Liver (tissue), 3 donors: Measurements from ENCODE around the gene MIR17HG.

Experiments
- EGR1 ChIP-seq, 2 donors: IDR thresholded peaks; 2 replicates each; pipeline ENCODE4 v1.6.1; 2016 to 2018; ENCODE audit warnings: antibody characterized with exemption in 2 of 2, low read depth in 2 of 2
- FOXA1 ChIP-seq: IDR thresholded peaks from 2 replicates; pipeline ENCODE4 v1.6.1; 2016; ENCODE audit warnings: antibody characterized with exemption
- GABPA ChIP-seq, 2 donors: IDR thresholded peaks in 1 of 2; conservative IDR thresholded peaks in 1 of 2; 2 replicates each; pipeline ENCODE4 v1.6.1; 2016; ENCODE audit warnings: antibody characterized with exemption in 2 of 2, mild to moderate bottlenecking in 1 of 2, moderate library complexity in 1 of 2
- JUND ChIP-seq, 2 donors: IDR thresholded peaks; 2 replicates each; pipeline ENCODE4 v1.6.1; 2016; ENCODE audit warnings: antibody characterized with exemption in 2 of 2
- RAD21 ChIP-seq, 2 donors: IDR thresholded peaks; 2 replicates each; pipeline ENCODE4 v1.6.1; 2016; ENCODE audit warnings: antibody characterized with exemption in 2 of 2, mild to moderate bottlenecking in 2 of 2
- RXRA ChIP-seq, 2 donors: IDR thresholded peaks; 2 replicates each; pipeline ENCODE4 v1.6.1; 2017 to 2018; ENCODE audit warnings: antibody characterized with exemption in 2 of 2, mild to moderate bottlenecking in 1 of 2
- SP1 ChIP-seq: IDR thresholded peaks from 2 replicates; pipeline ENCODE4 v1.6.1; 2018; ENCODE audit warnings: antibody characterized with exemption, mild to moderate bottlenecking
- TAF1 ChIP-seq: conservative IDR thresholded peaks from 2 replicates; pipeline ENCODE4 v1.6.1; 2016; ENCODE audit warnings: antibody characterized with exemption, mild to moderate bottlenecking
- YY1 ChIP-seq: IDR thresholded peaks from 2 replicates; pipeline ENCODE4 v1.6.1; 2016; ENCODE audit warnings: antibody characterized with exemption, mild to moderate bottlenecking
- TF ChIP-seq, protein P1 (sequence below): IDR thresholded peaks from 2 replicates; pipeline ENCODE4 v1.6.1; 2016; ENCODE audit warnings: antibody characterized with exemption, mild to moderate bottlenecking
- TF ChIP-seq, protein P2 (sequence below): fragments of 150-350 bp; IDR thresholded peaks from 2 replicates; pipeline ENCODE4 v1.5.1; 2017; ENCODE audit warnings: improper control_type of control experiment, low read depth, low read length; ENCODE audit not compliant: missing input control
- TF ChIP-seq, protein P3 (sequence below): IDR thresholded peaks from 2 replicates; pipeline ENCODE4 v1.6.1; 2016; ENCODE audit warnings: antibody characterized with exemption
- TF ChIP-seq, protein P4 (sequence below): IDR thresholded peaks from 2 replicates; pipeline ENCODE4 v1.6.1; 2016; ENCODE audit warnings: antibody characterized with exemption
- TF ChIP-seq, protein P5 (sequence below): IDR thresholded peaks from 2 replicates; pipeline ENCODE4 v1.6.1; 2016; ENCODE audit warnings: antibody characterized with exemption
- donor health status: healthy.
- donor health status: healthy.

DNA sequence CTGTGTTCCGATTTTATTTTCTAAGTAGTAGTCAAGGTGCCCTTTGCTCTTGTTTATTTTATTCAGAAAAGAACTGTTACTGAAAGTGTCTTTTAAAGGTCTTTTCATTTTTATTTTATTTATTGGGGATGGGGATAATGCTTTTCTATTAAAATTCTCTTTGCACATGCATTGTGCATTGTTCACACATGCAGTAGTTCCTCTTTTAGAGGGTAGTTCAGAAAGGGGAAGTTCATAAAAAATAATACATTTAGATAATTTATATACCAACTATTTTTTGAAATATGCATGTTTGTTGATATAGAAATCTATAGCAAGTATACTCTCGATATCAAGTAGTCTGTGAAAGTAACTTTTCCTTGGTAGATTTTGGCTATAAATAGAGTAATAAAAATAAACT, 54.4 kb downstream of the MIR17HG start:
- TF ChIP-seq, protein P1, sequence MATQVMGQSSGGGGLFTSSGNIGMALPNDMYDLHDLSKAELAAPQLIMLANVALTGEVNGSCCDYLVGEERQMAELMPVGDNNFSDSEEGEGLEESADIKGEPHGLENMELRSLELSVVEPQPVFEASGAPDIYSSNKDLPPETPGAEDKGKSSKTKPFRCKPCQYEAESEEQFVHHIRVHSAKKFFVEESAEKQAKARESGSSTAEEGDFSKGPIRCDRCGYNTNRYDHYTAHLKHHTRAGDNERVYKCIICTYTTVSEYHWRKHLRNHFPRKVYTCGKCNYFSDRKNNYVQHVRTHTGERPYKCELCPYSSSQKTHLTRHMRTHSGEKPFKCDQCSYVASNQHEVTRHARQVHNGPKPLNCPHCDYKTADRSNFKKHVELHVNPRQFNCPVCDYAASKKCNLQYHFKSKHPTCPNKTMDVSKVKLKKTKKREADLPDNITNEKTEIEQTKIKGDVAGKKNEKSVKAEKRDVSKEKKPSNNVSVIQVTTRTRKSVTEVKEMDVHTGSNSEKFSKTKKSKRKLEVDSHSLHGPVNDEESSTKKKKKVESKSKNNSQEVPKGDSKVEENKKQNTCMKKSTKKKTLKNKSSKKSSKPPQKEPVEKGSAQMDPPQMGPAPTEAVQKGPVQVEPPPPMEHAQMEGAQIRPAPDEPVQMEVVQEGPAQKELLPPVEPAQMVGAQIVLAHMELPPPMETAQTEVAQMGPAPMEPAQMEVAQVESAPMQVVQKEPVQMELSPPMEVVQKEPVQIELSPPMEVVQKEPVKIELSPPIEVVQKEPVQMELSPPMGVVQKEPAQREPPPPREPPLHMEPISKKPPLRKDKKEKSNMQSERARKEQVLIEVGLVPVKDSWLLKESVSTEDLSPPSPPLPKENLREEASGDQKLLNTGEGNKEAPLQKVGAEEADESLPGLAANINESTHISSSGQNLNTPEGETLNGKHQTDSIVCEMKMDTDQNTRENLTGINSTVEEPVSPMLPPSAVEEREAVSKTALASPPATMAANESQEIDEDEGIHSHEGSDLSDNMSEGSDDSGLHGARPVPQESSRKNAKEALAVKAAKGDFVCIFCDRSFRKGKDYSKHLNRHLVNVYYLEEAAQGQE, result no peak
- TF ChIP-seq, protein P2, sequence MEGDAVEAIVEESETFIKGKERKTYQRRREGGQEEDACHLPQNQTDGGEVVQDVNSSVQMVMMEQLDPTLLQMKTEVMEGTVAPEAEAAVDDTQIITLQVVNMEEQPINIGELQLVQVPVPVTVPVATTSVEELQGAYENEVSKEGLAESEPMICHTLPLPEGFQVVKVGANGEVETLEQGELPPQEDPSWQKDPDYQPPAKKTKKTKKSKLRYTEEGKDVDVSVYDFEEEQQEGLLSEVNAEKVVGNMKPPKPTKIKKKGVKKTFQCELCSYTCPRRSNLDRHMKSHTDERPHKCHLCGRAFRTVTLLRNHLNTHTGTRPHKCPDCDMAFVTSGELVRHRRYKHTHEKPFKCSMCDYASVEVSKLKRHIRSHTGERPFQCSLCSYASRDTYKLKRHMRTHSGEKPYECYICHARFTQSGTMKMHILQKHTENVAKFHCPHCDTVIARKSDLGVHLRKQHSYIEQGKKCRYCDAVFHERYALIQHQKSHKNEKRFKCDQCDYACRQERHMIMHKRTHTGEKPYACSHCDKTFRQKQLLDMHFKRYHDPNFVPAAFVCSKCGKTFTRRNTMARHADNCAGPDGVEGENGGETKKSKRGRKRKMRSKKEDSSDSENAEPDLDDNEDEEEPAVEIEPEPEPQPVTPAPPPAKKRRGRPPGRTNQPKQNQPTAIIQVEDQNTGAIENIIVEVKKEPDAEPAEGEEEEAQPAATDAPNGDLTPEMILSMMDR, result no peak
- TF ChIP-seq, protein P3, sequence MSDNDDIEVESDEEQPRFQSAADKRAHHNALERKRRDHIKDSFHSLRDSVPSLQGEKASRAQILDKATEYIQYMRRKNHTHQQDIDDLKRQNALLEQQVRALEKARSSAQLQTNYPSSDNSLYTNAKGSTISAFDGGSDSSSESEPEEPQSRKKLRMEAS, result no peak
- no peak for TF ChIP-seq GABPA (IDR thresholded peaks at IDR 0.05 in 1 of 2, conservative IDR thresholded peaks at IDR 0.05 in 1 of 2)
- TF ChIP-seq YY1, result no peak
- TF ChIP-seq FOXA1, result no peak
- no peak for TF ChIP-seq SP1
- TF ChIP-seq RAD21 (IDR thresholded peaks at IDR 0.05), result no peak
- no peak for TF ChIP-seq JUND (IDR thresholded peaks at IDR 0.05)
- TF ChIP-seq, protein P4, sequence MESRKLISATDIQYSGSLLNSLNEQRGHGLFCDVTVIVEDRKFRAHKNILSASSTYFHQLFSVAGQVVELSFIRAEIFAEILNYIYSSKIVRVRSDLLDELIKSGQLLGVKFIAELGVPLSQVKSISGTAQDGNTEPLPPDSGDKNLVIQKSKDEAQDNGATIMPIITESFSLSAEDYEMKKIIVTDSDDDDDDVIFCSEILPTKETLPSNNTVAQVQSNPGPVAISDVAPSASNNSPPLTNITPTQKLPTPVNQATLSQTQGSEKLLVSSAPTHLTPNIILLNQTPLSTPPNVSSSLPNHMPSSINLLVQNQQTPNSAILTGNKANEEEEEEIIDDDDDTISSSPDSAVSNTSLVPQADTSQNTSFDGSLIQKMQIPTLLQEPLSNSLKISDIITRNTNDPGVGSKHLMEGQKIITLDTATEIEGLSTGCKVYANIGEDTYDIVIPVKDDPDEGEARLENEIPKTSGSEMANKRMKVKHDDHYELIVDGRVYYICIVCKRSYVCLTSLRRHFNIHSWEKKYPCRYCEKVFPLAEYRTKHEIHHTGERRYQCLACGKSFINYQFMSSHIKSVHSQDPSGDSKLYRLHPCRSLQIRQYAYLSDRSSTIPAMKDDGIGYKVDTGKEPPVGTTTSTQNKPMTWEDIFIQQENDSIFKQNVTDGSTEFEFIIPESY, result no peak
- TF ChIP-seq TAF1, result no peak
- TF ChIP-seq, protein P5, sequence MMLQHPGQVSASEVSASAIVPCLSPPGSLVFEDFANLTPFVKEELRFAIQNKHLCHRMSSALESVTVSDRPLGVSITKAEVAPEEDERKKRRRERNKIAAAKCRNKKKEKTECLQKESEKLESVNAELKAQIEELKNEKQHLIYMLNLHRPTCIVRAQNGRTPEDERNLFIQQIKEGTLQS, result no peak
- TF ChIP-seq EGR1 (IDR thresholded peaks at IDR 0.05; ENCODE audit: low read depth in 2 of 2), result no peak
- TF ChIP-seq RXRA (IDR thresholded peaks at IDR 0.05), result no peak
